DND-41 (cell line): ENCODE data around the gene NARF.

Source experiments
- ATAC-seq: fragments of 200-7000 bp; cut with Tn5 transposase; 3 replicates; pipeline ENCODE4 v1.9.1; 2021; ENCODE audit warnings: low read depth; ENCODE audit not compliant: insufficient read depth
- DNase-seq: peaks from one replicate; pipeline ENCODE4 v3.0.0-alpha.2; 2020
- H2AFZ ChIP-seq: 2 replicates; pipeline ENCODE4 v1.6.0; 2012; ENCODE audit warnings: low read depth, low read length
- H3K27ac ChIP-seq: 2 replicates; pipeline ENCODE4 v1.5.1; 2012; ENCODE audit warnings: low read length, inconsistent platforms
- H3K27me3 ChIP-seq: fragments of 200-600 bp; sonication (generic); 2 replicates; pipeline ENCODE4 v1.6.0; 2012; ENCODE audit warnings: low read length, mild to moderate bottlenecking, inconsistent platforms; ENCODE audit not compliant: insufficient read depth, poor library complexity
- H3K36me3 ChIP-seq: 2 replicates; pipeline ENCODE4 v1.5.1; 2012; ENCODE audit warnings: low read length, inconsistent platforms; ENCODE audit not compliant: insufficient read depth
- H3K4me1 ChIP-seq: 2 replicates; pipeline ENCODE4 v1.5.1; 2012; ENCODE audit warnings: mild to moderate bottlenecking, low read length; ENCODE audit not compliant: insufficient read depth
- H3K4me2 ChIP-seq: 2 replicates; pipeline ENCODE4 v1.6.0; 2012; ENCODE audit warnings: mild to moderate bottlenecking, moderate library complexity, low read length, inconsistent platforms; ENCODE audit not compliant: insufficient read depth
- H3K4me3 ChIP-seq, 2 experiments: fragments of 200-600 bp in 1 of 2; shearing (Covaris generic) in 1 of 2; 2 replicates each; pipeline ENCODE4 v1.5.1; 2012 to 2016; ENCODE audit warnings: inconsistent platforms in 2 of 2, low read length in 2 of 2, mild to moderate bottlenecking in 2 of 2, low read depth in 1 of 2, moderate library complexity in 1 of 2
- H3K79me2 ChIP-seq: 2 replicates; pipeline ENCODE4 v1.6.0; 2012; ENCODE audit warnings: low read length, inconsistent platforms; ENCODE audit not compliant: insufficient read depth
- H3K9ac ChIP-seq: 2 replicates; pipeline ENCODE4 v1.6.0; 2012; ENCODE audit warnings: low read depth, mild to moderate bottlenecking, inconsistent platforms, low read length, moderate library complexity
- H3K9me3 ChIP-seq: 2 replicates; pipeline ENCODE4 v1.5.1; 2012; ENCODE audit warnings: low read length, moderate library complexity, mild to moderate bottlenecking, inconsistent platforms; ENCODE audit not compliant: insufficient read depth, severe bottlenecking
- H4K20me1 ChIP-seq: 2 replicates; pipeline ENCODE4 v1.6.0; 2012; ENCODE audit warnings: low read length; ENCODE audit not compliant: insufficient read depth
- CTCF ChIP-seq: IDR thresholded peaks from 2 replicates; pipeline ENCODE4 v1.5.1; 2012; ENCODE audit warnings: borderline replicate concordance, low read length, moderate library complexity, mild to moderate bottlenecking; ENCODE audit not compliant: poor library complexity, severe bottlenecking; ENCODE audit errors: extremely low read depth
- EZH2 ChIP-seq: IDR thresholded peaks from 3 replicates; pipeline ENCODE4 v1.6.1; 2012; ENCODE audit warnings: borderline replicate concordance, low read depth, mild to moderate bottlenecking, moderate library complexity, low read length, inconsistent platforms; ENCODE audit not compliant: severe bottlenecking

The NARF gene

GRCh38 chr17:82439829-82440365, 18.6 kb upstream of the NARF start:
- H3K9ac ChIP-seq = no peak overlapping the region
- H3K27me3 ChIP-seq = no peaks in the 10 kb centered on the region
- H3K4me3 ChIP-seq = no peak overlapping the region
- H3K4me1 ChIP-seq = no peaks in the 10 kb centered on the region
- H3K9me3 ChIP-seq = no peaks in the 10 kb centered on the region
- peak; percentile 6; the same call in 1 of the 3 replicates for ATAC-seq
- peaks cover 7% of the 10 kb centered on the region; the same call in 1 of the 2 replicates for H3K79me2 ChIP-seq
- peaks cover 35% of the 10 kb centered on the region for H4K20me1 ChIP-seq
- no peak overlapping the region for H3K27ac ChIP-seq
- TF ChIP-seq EZH2 (no peak), CTCF (no peak)
- no peak overlapping the region for H2AFZ ChIP-seq
- peaks cover 62% of the 10 kb centered on the region for H3K36me3 ChIP-seq
- H3K4me2 ChIP-seq = no peak overlapping the region
- no peak for DNase-seq

- TF ChIP-seq CTCF (no peak), EZH2 (no peak)
- no peaks in the 10 kb centered on the region for H3K27me3 ChIP-seq
- ATAC-seq (no peak), DNase-seq (no peak)
- H3K27ac ChIP-seq = no peak overlapping the region
- H3K9me3 ChIP-seq = no peaks in the 10 kb centered on the region
- H3K4me3 ChIP-seq = no peak overlapping the region
- H2AFZ ChIP-seq = no peak overlapping the region
- H3K79me2 ChIP-seq = peaks cover 7% of the 10 kb centered on the region; the same call in 1 of the 2 replicates
- H3K9ac ChIP-seq = no peak overlapping the region
- no peak overlapping the region for H3K4me2 ChIP-seq
- peaks cover 36% of the 10 kb centered on the region for H4K20me1 ChIP-seq
- no peaks in the 10 kb centered on the region for H3K4me1 ChIP-seq
- H3K36me3 ChIP-seq = peaks cover 64% of the 10 kb centered on the region
Observed at GRCh38 chr17:82440469-82440981, 18.0 kb upstream of the NARF start.

GRCh38 chr17:82440991-82441627, 17.4 kb upstream of the NARF start:
- no peak for TF ChIP-seq CTCF
- TF ChIP-seq EZH2 = no peak
- no peak overlapping the region for H3K27ac ChIP-seq
- H4K20me1 ChIP-seq = peaks cover 42% of the 10 kb centered on the region
- no peak overlapping the region for H3K9ac ChIP-seq
- no peaks in the 10 kb centered on the region for H3K4me1 ChIP-seq
- H3K9me3 ChIP-seq = no peaks in the 10 kb centered on the region
- no peak overlapping the region for H3K4me3 ChIP-seq
- DNase-seq = peak; percentile 38
- H3K36me3 ChIP-seq = peaks cover 66% of the 10 kb centered on the region
- no peak overlapping the region for H3K4me2 ChIP-seq
- H3K27me3 ChIP-seq = no peaks in the 10 kb centered on the region
- no peak; the same call in 2 of the 3 replicates for ATAC-seq
- peaks cover 13% of the 10 kb centered on the region for H3K79me2 ChIP-seq
- no peak overlapping the region for H2AFZ ChIP-seq
